Endothelial cell of umbilical vein (primary cell): ENCODE measurements around the gene DDX25. TPM values are rescaled to one million over a fixed set of nuclear protein-coding genes. Genes with fewer than 3 reads are reported as not detected.

ENCODE experiments used
- BruUV-seq: library from RNA; stranded (reverse); fragments of 400-500 nt; replicated peaks from 2 replicates; lab custom pipeline; 2021; lab: Mats Ljungman, UMichigan
- CTCF ChIA-PET: fragments of 300-600, 350-600 bp; sonication (Branson Sonifier 250); formaldehyde crosslinking; loops from one replicate; lab custom pipeline; 2021; ENCODE audit warnings: antibody characterized with exemption, inconsistent platforms; lab: Charles Lee
- POLR2A ChIA-PET: fragments of 300-600, 350-600 bp; sonication (Branson Sonifier 250); formaldehyde crosslinking; loops from one replicate; lab custom pipeline; 2021; ENCODE audit warnings: antibody characterized with exemption, inconsistent platforms; lab: Charles Lee
- DNase-seq: peaks from one replicate; pipeline ENCODE4 v3.0.0-alpha.2; 2011; ENCODE audit warnings: low read depth, low spot score
- FAIRE-seq: peaks from 2 replicates; lab custom pipeline; 2011; peaks lifted over from hg19 to GRCh38; lab: Jason Lieb, UNC
- H2AFZ ChIP-seq: 2 replicates; pipeline ENCODE4 v1.6.0; 2012; ENCODE audit warnings: low read depth, low read length, control low read depth, inconsistent platforms
- H3K27ac ChIP-seq: 2 replicates; pipeline ENCODE4 v1.5.1; 2011; ENCODE audit warnings: low read depth, mild to moderate bottlenecking, control low read depth, low read length, moderate library complexity; ENCODE audit not compliant: insufficient read depth
- H3K27me3 ChIP-seq, 2 experiments: 2 replicates each; pipeline versions ENCODE4 v1.6.0 to v1.6.1; 2011; ENCODE audit warnings: low read length in 2 of 2, mixed read lengths in 1 of 2; ENCODE audit not compliant: control insufficient read depth in 2 of 2, insufficient read depth in 2 of 2
- H3K36me3 ChIP-seq, 2 experiments: 2 replicates in 1 of 2; 3 replicates in 1 of 2; pipeline ENCODE4 v1.5.1; 2011; ENCODE audit warnings: low read length in 2 of 2, mild to moderate bottlenecking in 1 of 2, moderate library complexity in 1 of 2; ENCODE audit not compliant: control insufficient read depth in 2 of 2, insufficient read depth in 2 of 2; ENCODE audit errors: extremely low read depth in 1 of 2
- H3K4me1 ChIP-seq: 3 replicates; pipeline ENCODE4 v1.5.1; 2011; ENCODE audit warnings: mild to moderate bottlenecking, low read length; ENCODE audit not compliant: control insufficient read depth, insufficient read depth; ENCODE audit errors: extremely low read depth
- H3K4me2 ChIP-seq: 2 replicates; pipeline ENCODE4 v1.6.1; 2011; ENCODE audit warnings: low read length, control low read depth, mixed read lengths; ENCODE audit not compliant: insufficient read depth
- H3K4me3 ChIP-seq, 3 experiments: fragments of 200-600 bp in 1 of 3; sonication (generic), shearing (Covaris generic) in 1 of 3; replicated peaks in 1 of 3; 2 replicates each; pipeline ENCODE4 v1.5.1; 2011 to 2016; ENCODE audit warnings: control low read depth in 3 of 3, low read length in 3 of 3, mild to moderate bottlenecking in 2 of 3, inconsistent platforms in 1 of 3, low read depth in 1 of 3, moderate library complexity in 1 of 3; ENCODE audit not compliant: insufficient read depth in 1 of 3
- H3K79me2 ChIP-seq: 2 replicates; pipeline ENCODE4 v1.6.0; 2012; ENCODE audit warnings: low read length, inconsistent platforms; ENCODE audit not compliant: control insufficient read depth, insufficient read depth
- H3K9ac ChIP-seq: replicated peaks from 2 replicates; pipeline ENCODE3; 2011; ENCODE audit warnings: low read length, control low read depth; ENCODE audit not compliant: insufficient read depth; ENCODE audit errors: extremely low read depth
- H3K9me1 ChIP-seq: replicated peaks from 3 replicates; pipeline ENCODE4 v1.6.0; 2011; ENCODE audit warnings: mild to moderate bottlenecking, low read length; ENCODE audit not compliant: control insufficient read depth, insufficient read depth; ENCODE audit errors: extremely low read depth
- H3K9me3 ChIP-seq: replicated peaks from 2 replicates; pipeline ENCODE4 v1.5.1; 2012; ENCODE audit warnings: low read length, inconsistent platforms; ENCODE audit not compliant: control insufficient read depth, insufficient read depth
- H4K20me1 ChIP-seq: replicated peaks from 2 replicates; pipeline ENCODE3; 2011; ENCODE audit warnings: mild to moderate bottlenecking, low read length; ENCODE audit not compliant: control insufficient read depth, insufficient read depth; ENCODE audit errors: extremely low read depth
- EZH2 ChIP-seq: IDR thresholded peaks from 2 replicates; pipeline ENCODE4 v1.6.1; 2012; ENCODE audit warnings: borderline replicate concordance, low read depth, mild to moderate bottlenecking, moderate library complexity, low read length, inconsistent platforms; ENCODE audit not compliant: severe bottlenecking
- FOS ChIP-seq: IDR thresholded peaks from 2 replicates; pipeline ENCODE4 v1.6.1; 2011; ENCODE audit warnings: mild to moderate bottlenecking, low read length, moderate library complexity, borderline replicate concordance; ENCODE audit not compliant: insufficient read depth
- GATA2 ChIP-seq: IDR thresholded peaks from 2 replicates; pipeline ENCODE4 v1.7.0; 2011; ENCODE audit warnings: low read depth, mild to moderate bottlenecking, moderate library complexity, mixed read lengths, low read length; ENCODE audit not compliant: insufficient read length, insufficient read depth
- JUN ChIP-seq: IDR thresholded peaks from 2 replicates; pipeline ENCODE4 v1.6.1; 2011; ENCODE audit warnings: borderline replicate concordance, low read depth; ENCODE audit not compliant: insufficient read length, insufficient read depth
- MAX ChIP-seq: IDR thresholded peaks from 2 replicates; pipeline ENCODE4 v1.6.1; 2011; ENCODE audit not compliant: insufficient read depth, insufficient read length
- MYC ChIP-seq: IDR thresholded peaks from one replicate; pipeline ENCODE4 v1.6.1; 2011; ENCODE audit warnings: mild to moderate bottlenecking, low read depth, low read length
- POLR2A ChIP-seq: IDR thresholded peaks from 2 replicates; pipeline ENCODE4 v1.6.1; 2012; ENCODE audit warnings: low read depth, mild to moderate bottlenecking, control low read depth, low read length
- POLR2AphosphoS5 ChIP-seq: IDR thresholded peaks from 2 replicates; pipeline ENCODE4 v1.6.1; 2012; ENCODE audit warnings: low read depth, mild to moderate bottlenecking, control low read depth, low read length, moderate library complexity; ENCODE audit not compliant: insufficient read depth
- dilution Hi-C: fragments of 300-500 bp; cut with MboI; formaldehyde crosslinking; loops from one replicate; pipeline ENCODE4 v1.15.0; 2019; ENCODE audit warnings: low sequenced_read_pairs; ENCODE audit not compliant: extremely low pct_ligation_motif_present
- intact Hi-C: fragments of 100-400 bp; cut with micrococcal nuclease; formaldehyde crosslinking; loops from one replicate; pipeline ENCODE4 v1.10.0; 2022
- polyA plus RNA-seq, 4 experiments: library from polyadenylated mRNA; depleted of rRNA in 3 of 4; stranded (reverse) in 3 of 4; unstranded in 1 of 4; fragments of >200 nt; gene quantifications; 2 replicates each; pipeline versions ENCODE4 v1.2.1 to v1.2.3, GENCODE V29; 2011 to 2012; ENCODE audit warnings: missing spikeins in 1 of 4
- total RNA-seq: library from RNA; stranded (reverse); gene quantifications from 2 replicates; pipeline ENCODE4 v1.2.3, GENCODE V29; 2021
- TF ChIP-seq, protein P1 (sequence below), 2 donors: IDR thresholded peaks; 1 replicate in 1 of 2; 2 replicates in 1 of 2; pipeline ENCODE4 v1.5.1; 2011; ENCODE audit warnings: low read length in 2 of 2, mild to moderate bottlenecking in 2 of 2, moderate library complexity in 2 of 2, control low read depth in 1 of 2, inconsistent platforms in 1 of 2, low read depth in 1 of 2; ENCODE audit not compliant: insufficient read depth in 1 of 2; ENCODE audit errors: extremely low read depth in 1 of 2

Gene DDX25
- total and polyA plus RNA-seq, 2 donors (not counting 3 experiments of a cell fraction or from before 2014, with no cell fraction given): not detected

DNA sequence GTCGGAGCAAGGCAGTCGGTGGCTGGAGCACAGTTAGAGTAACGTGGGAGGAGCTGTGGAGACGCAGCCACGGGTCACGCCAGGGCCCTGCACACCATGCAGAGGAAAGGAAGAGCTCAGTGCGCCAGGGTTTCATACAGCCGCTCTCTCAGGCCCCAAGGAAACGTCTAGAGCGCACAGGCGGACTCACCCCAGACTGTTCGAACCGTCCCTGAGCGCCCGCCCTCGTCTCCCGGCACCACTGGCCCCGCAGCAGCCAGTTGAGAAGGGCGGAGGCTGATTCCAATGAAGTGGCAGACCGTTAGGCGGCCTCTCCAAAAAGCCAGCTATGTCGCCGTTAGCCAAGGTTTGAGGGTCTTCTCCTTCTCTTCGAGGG, 17.3 kb upstream of the DDX25 start:
- Histone ChIP-seq H3K36me3 (no peaks in the 10 kb centered on the region), H3K4me3 (peak overlapping the region in 2 of 3 experiments; percentile 33 to 84), H3K27me3 (no peaks in the 10 kb centered on the region), H4K20me1 (no peaks in the 10 kb centered on the region), H3K4me2 (peak overlapping the region; percentile 25), H3K9me1 (no peaks in the 10 kb centered on the region), H3K79me2 (peaks cover 33% of the 10 kb centered on the region), H3K4me1 (peaks cover 26% of the 10 kb centered on the region), H3K27ac (peak overlapping the region; percentile 39), H3K9me3 (no peaks in the 10 kb centered on the region), H2AFZ (peak overlapping the region; percentile 38), H3K9ac (no peak overlapping the region)
- dilution Hi-C loops (no loop called here), intact Hi-C loops (loop anchor here (1.0 kb wide), 1 partner anchor 262 kb away; the partner anchor contains the start of gene CHEK1)
- ChIA-PET POLR2A (interaction anchor here (1.2 to 1.5 kb wide), 3 partner anchors 16 to 586 kb away, joined by 3 to 5 read pairs (median 3); partner anchors contain the start of gene PUS3), CTCF (interaction anchor here (0.6 to 2.1 kb wide), 7 partner anchors 8 to 262 kb away, joined by 3 to 18 read pairs (median 4); partner anchors contain the start of genes CHEK1 and PUS3)
- TF ChIP-seq POLR2AphosphoS5: no peak
- TF ChIP-seq JUN: no peak
- no peak for TF ChIP-seq EZH2
- TF ChIP-seq, protein P1, sequence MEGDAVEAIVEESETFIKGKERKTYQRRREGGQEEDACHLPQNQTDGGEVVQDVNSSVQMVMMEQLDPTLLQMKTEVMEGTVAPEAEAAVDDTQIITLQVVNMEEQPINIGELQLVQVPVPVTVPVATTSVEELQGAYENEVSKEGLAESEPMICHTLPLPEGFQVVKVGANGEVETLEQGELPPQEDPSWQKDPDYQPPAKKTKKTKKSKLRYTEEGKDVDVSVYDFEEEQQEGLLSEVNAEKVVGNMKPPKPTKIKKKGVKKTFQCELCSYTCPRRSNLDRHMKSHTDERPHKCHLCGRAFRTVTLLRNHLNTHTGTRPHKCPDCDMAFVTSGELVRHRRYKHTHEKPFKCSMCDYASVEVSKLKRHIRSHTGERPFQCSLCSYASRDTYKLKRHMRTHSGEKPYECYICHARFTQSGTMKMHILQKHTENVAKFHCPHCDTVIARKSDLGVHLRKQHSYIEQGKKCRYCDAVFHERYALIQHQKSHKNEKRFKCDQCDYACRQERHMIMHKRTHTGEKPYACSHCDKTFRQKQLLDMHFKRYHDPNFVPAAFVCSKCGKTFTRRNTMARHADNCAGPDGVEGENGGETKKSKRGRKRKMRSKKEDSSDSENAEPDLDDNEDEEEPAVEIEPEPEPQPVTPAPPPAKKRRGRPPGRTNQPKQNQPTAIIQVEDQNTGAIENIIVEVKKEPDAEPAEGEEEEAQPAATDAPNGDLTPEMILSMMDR (IDR thresholded peaks at IDR 0.05; ENCODE audit: extremely low read depth in 1 of 2, insufficient read depth in 1 of 2, low read depth in 1 of 2, low read length in 2 of 2): no peak
- TF ChIP-seq FOS: no peak
- TF ChIP-seq POLR2A: no peak
- no peak for TF ChIP-seq MAX
- no peak for TF ChIP-seq MYC
- no peak for TF ChIP-seq GATA2
- FAIRE-seq (no peak), DNase-seq (no peak)
- TSS peak; percentile 47 for BruUV-seq
